Stimulated activated CD4-positive, alpha-beta T cell treated with anti-CD3 and anti-CD28 coated beads, Interleukin-2, amount 100 ng/mL, for 24 hours (primary cell): Measurements from ENCODE around the gene ZBTB5.
"Not testable (repeated sequence)": the region's sequence is repeated elsewhere in the genome, so short reads cannot be mapped to it uniquely, and the experiment has no call there.

Source experiments
- DNase-seq, 2 donors: peaks; one replicate each; pipeline ENCODE4 v3.0.0-alpha.2; 2020

The ZBTB5 gene

GRCh38 chr9:37465249-37466036 lies at the start of gene ZBTB5:
Gene ZBTB5 (minus strand): TSS chr9:37465450. CDS start chr9:37442551, 22,899 bp downstream.
- peak; percentile 99 for DNase-seq

- DNase-seq = no peak
Observed at GRCh38 chr9:37514999-37515398, 49.7 kb upstream of the ZBTB5 start.

DNA sequence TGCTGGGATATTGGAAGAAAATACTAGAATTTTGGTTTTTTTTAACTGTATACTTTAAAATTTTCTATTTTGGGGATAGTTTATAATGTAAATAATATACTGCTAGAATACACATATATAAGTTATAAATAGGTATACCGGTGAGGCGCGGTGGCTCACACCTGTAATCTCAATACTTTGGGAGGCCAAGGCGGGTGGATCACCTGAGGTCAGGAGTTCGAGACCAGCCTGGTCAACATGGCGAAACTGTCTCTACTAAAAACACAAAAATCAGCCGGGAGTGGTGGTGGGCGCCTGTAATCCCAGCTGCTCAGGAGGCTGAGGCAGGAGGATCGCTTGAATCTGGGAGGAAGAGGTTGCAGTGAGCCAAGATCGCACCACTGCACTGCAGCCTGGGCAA lies 49.2 kb upstream of the ZBTB5 start:
- not testable (repeated sequence) for DNase-seq

GRCh38 chr9:37512437-37512836 lies 47.2 kb upstream of the ZBTB5 start:
- DNase-seq = no peak

GRCh38 chr9:37511016-37512010 lies 46.1 kb upstream of the ZBTB5 start:
- no peak for DNase-seq

DNA sequence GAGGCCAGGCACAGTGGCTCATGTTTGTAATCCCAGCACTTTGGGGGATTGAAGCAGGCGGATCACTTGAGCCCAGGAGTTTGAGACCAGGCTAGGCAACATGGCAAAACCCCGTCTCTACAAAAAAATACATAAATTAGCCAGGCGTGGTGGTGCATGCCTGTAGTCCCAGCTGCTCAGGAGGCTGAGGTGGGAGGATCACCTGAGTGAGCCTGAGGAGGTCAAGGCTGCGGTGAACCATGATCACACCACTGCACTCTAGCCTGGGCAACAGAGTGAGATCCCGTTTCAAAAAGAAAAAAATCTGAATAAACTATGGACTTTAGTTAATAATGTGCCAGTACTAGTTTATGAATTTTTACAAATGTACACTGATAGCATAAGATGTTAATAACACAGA lies 44.8 kb upstream of the ZBTB5 start:
- DNase-seq = not testable (repeated sequence)

GRCh38 chr9:37509536-37509935 lies 44.3 kb upstream of the ZBTB5 start:
- DNase-seq = no peak

DNA sequence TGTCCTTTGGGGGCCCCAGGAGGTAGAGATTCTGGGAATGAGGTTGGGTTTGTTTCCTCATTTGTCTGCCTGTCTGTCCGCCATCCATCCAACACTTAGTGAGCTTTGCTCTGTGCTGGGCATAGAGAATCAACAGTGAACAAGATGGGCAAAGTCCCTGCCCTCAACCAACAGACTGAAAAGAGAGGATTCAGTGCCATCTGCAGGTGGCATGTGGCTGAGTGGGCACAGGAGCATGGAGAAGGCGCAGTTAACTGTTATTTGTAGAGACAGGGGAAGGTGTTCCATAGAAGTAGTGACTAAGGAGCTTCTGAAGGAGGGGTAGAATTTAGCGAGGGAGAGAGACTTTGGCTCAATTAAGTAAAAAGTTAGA lies 43.6 kb upstream of the ZBTB5 start:
- DNase-seq = no peak

GRCh38 chr9:37508135-37508833 lies 43.0 kb upstream of the ZBTB5 start:
- DNase-seq = no peak

- DNase-seq = no peak
Observed at GRCh38 chr9:37507566-37508134, 42.4 kb upstream of the ZBTB5 start.

GRCh38 chr9:37504605-37505004 lies 39.4 kb upstream of the ZBTB5 start:
- DNase-seq = no peak

DNA sequence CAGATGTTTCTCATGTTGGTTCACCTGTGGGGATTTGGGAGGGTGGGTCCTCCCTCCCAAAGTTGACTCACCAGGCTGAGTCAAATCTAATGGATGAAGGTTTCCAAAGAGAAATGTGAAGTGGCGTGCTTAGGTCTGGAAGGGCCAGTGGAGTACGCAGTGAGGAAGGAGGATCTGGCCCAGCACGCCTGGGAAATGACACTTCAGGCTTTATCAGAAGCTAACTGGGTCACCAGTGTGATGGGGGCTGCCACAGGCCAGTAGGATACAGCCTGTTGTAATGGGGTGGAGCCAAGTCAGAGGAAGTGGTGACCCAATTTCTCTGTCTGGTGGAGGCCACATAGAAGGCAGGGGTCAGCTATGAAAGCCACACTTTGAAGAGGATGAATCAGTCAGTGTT lies 38.5 kb upstream of the ZBTB5 start:
- no peak for DNase-seq

DNA sequence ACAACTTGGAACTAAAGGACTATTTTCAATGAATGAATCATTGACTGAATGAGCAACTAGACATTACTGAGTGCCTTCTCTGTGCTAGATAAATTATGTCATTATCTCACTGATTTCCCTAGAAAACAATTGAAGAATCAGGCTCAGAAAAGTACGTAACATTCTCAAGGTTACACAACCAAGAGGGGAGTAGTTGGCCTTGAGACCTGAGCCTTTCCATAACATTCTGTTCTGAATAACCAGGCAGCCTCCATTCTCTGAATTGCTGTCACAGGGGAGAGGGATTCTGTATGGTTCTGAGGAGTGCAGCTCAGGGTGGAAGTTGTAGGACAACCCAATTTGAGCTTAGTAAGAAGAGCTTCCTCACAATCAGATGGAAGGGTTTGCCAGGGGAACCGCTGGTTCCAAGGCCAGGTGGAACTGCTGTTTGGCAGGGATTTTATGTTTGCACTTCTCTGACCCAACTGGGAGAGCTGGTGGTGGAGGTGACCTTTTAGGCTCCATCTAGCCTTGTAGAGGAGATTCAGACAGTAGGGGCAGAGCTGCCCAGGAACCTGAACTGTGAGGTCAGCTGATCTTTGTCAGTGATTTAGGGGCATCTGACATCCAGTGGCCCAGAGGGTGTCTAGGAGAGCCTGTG lies 36.8 kb upstream of the ZBTB5 start:
- DNase-seq = no peak

DNA sequence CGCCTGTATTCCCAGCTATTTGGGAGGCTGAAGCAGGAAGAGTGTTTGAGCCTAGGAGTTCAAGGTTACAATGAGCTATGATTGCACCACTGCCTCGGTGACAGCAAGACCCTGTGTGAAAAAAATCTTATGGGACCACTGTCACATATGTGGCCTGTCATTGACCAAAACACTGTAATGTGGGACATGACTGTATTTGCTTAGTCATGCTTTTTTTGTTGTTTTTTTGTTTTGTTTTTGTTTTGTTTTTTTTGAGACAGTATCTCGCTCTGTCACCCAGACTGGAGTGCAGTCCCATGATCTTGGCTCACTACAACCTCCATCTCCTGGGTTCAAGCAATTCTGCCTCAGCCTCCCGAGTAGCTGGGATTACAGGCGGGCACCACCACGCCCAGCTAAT lies 34.0 kb upstream of the ZBTB5 start:
- DNase-seq = no peak

- DNase-seq = no peak
Observed at GRCh38 chr9:37498457-37498856, 33.2 kb upstream of the ZBTB5 start.

GRCh38 chr9:37497320-37497719 lies 32.1 kb upstream of the ZBTB5 start:
- DNase-seq = no peak

- no peak for DNase-seq
Observed at GRCh38 chr9:37496020-37496419, 30.8 kb upstream of the ZBTB5 start.

- no peak for DNase-seq
Observed at GRCh38 chr9:37495571-37495970, 30.3 kb upstream of the ZBTB5 start.

DNA sequence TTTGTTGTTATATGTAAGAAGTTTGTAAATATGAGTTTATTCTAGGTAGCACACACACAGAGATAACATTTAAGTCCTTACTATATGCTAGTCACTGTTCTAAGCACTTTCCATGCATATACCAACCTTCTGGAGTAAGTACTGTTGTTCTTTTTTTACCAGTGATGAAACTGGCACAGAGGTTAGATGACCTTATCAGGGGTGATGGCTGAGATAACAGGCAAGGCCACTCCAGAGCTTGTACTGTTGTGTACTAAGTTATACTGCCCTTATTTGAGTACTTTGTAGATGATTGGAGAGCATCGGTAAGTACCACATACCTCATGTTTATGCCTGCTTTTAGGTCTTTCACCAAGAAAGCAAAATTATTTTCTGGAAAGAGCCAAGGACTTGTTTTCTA lies 26.7 kb upstream of the ZBTB5 start:
- DNase-seq = no peak

- no peak for DNase-seq
Observed at GRCh38 chr9:37486616-37487548, 21.6 kb upstream of the ZBTB5 start.

DNA sequence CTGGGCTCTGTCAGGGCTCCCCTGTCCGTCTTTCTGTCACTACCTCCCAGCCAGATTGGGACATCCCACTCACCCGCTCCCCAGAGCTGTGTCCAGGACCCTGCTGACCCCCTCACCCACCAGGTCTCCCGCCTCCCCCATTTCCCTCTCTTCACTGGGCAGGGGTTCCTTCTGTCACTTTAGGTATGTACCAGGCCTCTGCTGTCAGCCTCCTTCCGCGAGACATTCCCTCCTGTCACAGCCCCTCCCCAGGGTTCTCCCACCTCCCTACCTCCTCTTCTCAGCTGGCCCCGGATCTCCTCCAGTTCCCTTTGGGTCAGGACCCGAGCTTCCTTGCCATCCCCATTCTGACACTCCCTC lies 21.0 kb upstream of the ZBTB5 start:
- peak; percentile 17 to 22 for DNase-seq
